OCI-LY3 (cell line): Measurements from ENCODE around the gene HOXA4.

Experiments
- H2AFZ ChIP-seq: fragments of 200-600, 300-600 bp; shearing (Covaris generic); 2 replicates; pipeline ENCODE4 v1.6.0; 2014; ENCODE audit warnings: antibody characterized with exemption, low read depth, low read length
- H3K27ac ChIP-seq: fragments of 200-600, 300-600 bp; sonication (generic); 2 replicates; pipeline ENCODE4 v1.5.1; 2014; ENCODE audit warnings: mild to moderate bottlenecking, low read length, moderate library complexity, mixed read lengths
- H3K27me3 ChIP-seq: fragments of 200-600, 300-600 bp; sonication (generic); 2 replicates; pipeline ENCODE4 v1.6.1; 2014; ENCODE audit warnings: low read depth, low read length, mixed read lengths
- H3K36me3 ChIP-seq: fragments of 200-600, 300-600 bp; sonication (generic); replicated peaks from 2 replicates; pipeline ENCODE3; 2014; ENCODE audit warnings: low read depth, low read length, mixed read lengths
- H3K4me1 ChIP-seq: fragments of 300-600, 200-600 bp; sonication (generic); 2 replicates; pipeline ENCODE4 v1.6.1; 2014; ENCODE audit warnings: low read length, mixed read lengths
- H3K4me2 ChIP-seq: fragments of 200-600, 300-600 bp; sonication (generic); 2 replicates; pipeline ENCODE4 v1.6.1; 2014; ENCODE audit warnings: low read length, mixed read lengths
- H3K4me3 ChIP-seq: fragments of 300-600, 200-600 bp; sonication (generic); 2 replicates; pipeline ENCODE4 v1.5.1; 2014; ENCODE audit warnings: antibody characterized with exemption, mild to moderate bottlenecking, low read length, moderate library complexity
- H3K79me2 ChIP-seq: fragments of 300-600, 200-600 bp; shearing (Covaris generic); 2 replicates; pipeline ENCODE4 v1.6.1; 2014; ENCODE audit warnings: mild to moderate bottlenecking, low read length, mixed read lengths
- H3K9ac ChIP-seq: fragments of 300-600, 200-600 bp; shearing (Covaris generic); 2 replicates; pipeline ENCODE4 v1.6.0; 2014; ENCODE audit warnings: mild to moderate bottlenecking, low read length, moderate library complexity
- H3K9me3 ChIP-seq: fragments of 200-600, 300-600 bp; shearing (Covaris generic); 2 replicates; pipeline ENCODE4 v1.6.1; 2014; ENCODE audit warnings: low read length, mixed read lengths; ENCODE audit not compliant: insufficient read depth
- H4K20me1 ChIP-seq: fragments of 200-600, 300-600 bp; sonication (generic); 2 replicates; pipeline ENCODE4 v1.6.1; 2016; ENCODE audit warnings: low read length, mixed read lengths; ENCODE audit not compliant: insufficient read depth
- CTCF ChIP-seq: fragments of 200-600, 300-600 bp; sonication (generic); IDR thresholded peaks from 2 replicates; pipeline ENCODE4 v1.5.1; 2014; ENCODE audit warnings: antibody characterized with exemption, low read length, low read depth
- EZH2phosphoT487 ChIP-seq: fragments of 200-600 bp; shearing (Covaris generic); IDR thresholded peaks from 2 replicates; pipeline ENCODE4 v1.6.1; 2018; ENCODE audit warnings: antibody characterized with exemption, mixed run types, low read depth

HOXA4 gene

GRCh38 chr7:27171325-27171636 lies 40.7 kb upstream of the HOXA4 start:
- H3K4me2 ChIP-seq, result no peak overlapping the region
- H3K9ac ChIP-seq, result no peak overlapping the region
- no peak overlapping the region for H3K27ac ChIP-seq
- no peak overlapping the region for H3K4me3 ChIP-seq
- no peaks in the 10 kb centered on the region for H3K27me3 ChIP-seq
- no peaks in the 10 kb centered on the region for H3K36me3 ChIP-seq
- TF ChIP-seq EZH2phosphoT487 (no peak), CTCF (no peak)
- no peaks in the 10 kb centered on the region for H3K9me3 ChIP-seq
- no peak overlapping the region for H2AFZ ChIP-seq
- H4K20me1 ChIP-seq, result no peaks in the 10 kb centered on the region
- H3K79me2 ChIP-seq, result no peaks in the 10 kb centered on the region
- H3K4me1 ChIP-seq, result no peaks in the 10 kb centered on the region

GRCh38 chr7:27170426-27171324 lies 40.1 kb upstream of the HOXA4 start:
- no peak for TF ChIP-seq CTCF
- Histone ChIP-seq H2AFZ (no peak overlapping the region), H4K20me1 (no peaks in the 10 kb centered on the region), H3K79me2 (no peaks in the 10 kb centered on the region), H3K9ac (no peak overlapping the region), H3K4me2 (no peak overlapping the region), H3K4me3 (no peak overlapping the region), H3K4me1 (no peaks in the 10 kb centered on the region), H3K27me3 (no peaks in the 10 kb centered on the region), H3K27ac (no peak overlapping the region), H3K9me3 (no peaks in the 10 kb centered on the region), H3K36me3 (no peaks in the 10 kb centered on the region)

GRCh38 chr7:27169658-27170425 lies 39.3 kb upstream of the HOXA4 start:
- Histone ChIP-seq H3K27ac (no peak overlapping the region), H3K4me1 (no peaks in the 10 kb centered on the region), H3K4me2 (no peak overlapping the region), H3K36me3 (no peaks in the 10 kb centered on the region), H2AFZ (no peak overlapping the region), H3K4me3 (no peak overlapping the region), H3K9me3 (no peaks in the 10 kb centered on the region), H3K9ac (no peak overlapping the region), H4K20me1 (no peaks in the 10 kb centered on the region), H3K27me3 (no peaks in the 10 kb centered on the region), H3K79me2 (no peaks in the 10 kb centered on the region)
- TF ChIP-seq EZH2phosphoT487 (no peak), CTCF (no peak)

- H2AFZ ChIP-seq, result no peak overlapping the region
- no peak overlapping the region for H3K4me3 ChIP-seq
- no peaks in the 10 kb centered on the region for H3K27me3 ChIP-seq
- no peak overlapping the region for H3K9ac ChIP-seq
- no peaks in the 10 kb centered on the region for H3K79me2 ChIP-seq
- no peak overlapping the region for H3K27ac ChIP-seq
- H3K4me1 ChIP-seq, result no peaks in the 10 kb centered on the region
- no peak for TF ChIP-seq CTCF
- TF ChIP-seq EZH2phosphoT487, result no peak
- H3K4me2 ChIP-seq, result no peak overlapping the region
- no peaks in the 10 kb centered on the region for H3K9me3 ChIP-seq
- no peaks in the 10 kb centered on the region for H3K36me3 ChIP-seq
- no peaks in the 10 kb centered on the region for H4K20me1 ChIP-seq
These were observed 37.8 kb upstream of the HOXA4 start for GRCh38 chr7:27168265-27168947.
